OCI-LY7 (cell line): ENCODE results near the gene FAM227B.

Experiments used
- CTCF ChIP-seq: fragments of 200-600 bp; sonication (generic); conservative IDR thresholded peaks from 2 replicates; pipeline ENCODE4 v1.5.1; 2014; ENCODE audit warnings: mild to moderate bottlenecking, antibody characterized with exemption, low read length, moderate library complexity, mixed read lengths
- EZH2phosphoT487 ChIP-seq: fragments of 200-600 bp; sonication (generic); IDR thresholded peaks from 2 replicates; pipeline ENCODE4 v1.6.1; 2018; ENCODE audit warnings: low read depth, borderline replicate concordance, mild to moderate bottlenecking, mixed run types, antibody characterized with exemption, low read length, moderate library complexity, mixed read lengths

- no peak for TF ChIP-seq CTCF
- no peak for TF ChIP-seq EZH2phosphoT487
These were observed 207.8 kb downstream of the FAM227B start for GRCh38 chr15:49412797-49413196.
